HCT116 (cell line): Measurements from ENCODE around the gene GNB1. TPM values are rescaled to one million over a fixed set of nuclear protein-coding genes. Genes with fewer than 3 reads are reported as not detected.

Source experiments
- ATAC-seq: fragments of 200-7000 bp; cut with Tn5 transposase; 2 replicates; pipeline ENCODE4 v1.9.1; 2020; ENCODE audit warnings: mild to moderate bottlenecking, moderate library complexity
- BruUV-seq: library from RNA; stranded (reverse); fragments of 400-500 nt; replicated peaks from 2 replicates; lab custom pipeline; 2021; lab: Mats Ljungman, UMichigan
- CTCF ChIA-PET: fragments of 300-600 bp; sonication (Branson Sonifier 250); formaldehyde crosslinking; loops from one replicate; lab custom pipeline; 2021; ENCODE audit warnings: antibody characterized with exemption; lab: Charles Lee
- POLR2A ChIA-PET: fragments of 300-600, 350-600 bp; sonication (Branson Sonifier 250); formaldehyde crosslinking; loops from one replicate; lab custom pipeline; 2021; ENCODE audit warnings: antibody characterized with exemption; lab: Charles Lee
- RAD21 ChIA-PET, 2 experiments: fragments of 300-600 bp; sonication (Branson Sonifier 250); formaldehyde crosslinking; loops; one replicate each; lab custom pipeline; 2023; ENCODE audit warnings: low total read pairs in 2 of 2; ENCODE audit not compliant: uncharacterized antibody in 2 of 2, unreplicated experiment in 2 of 2, low non-redundant PET in 1 of 2; lab: Charles Lee
- DNase-seq: peaks from one replicate; pipeline ENCODE4 v3.0.0-alpha.2; 2010; ENCODE audit warnings: low read depth, low spot score
- H2AFZ ChIP-seq: fragments of 200-600 bp; shearing (Covaris generic), sonication (generic); 2 replicates; pipeline ENCODE4 v1.6.1; 2017; ENCODE audit warnings: low read depth, mixed run types, mixed read lengths, antibody characterized with exemption, low read length; ENCODE audit not compliant: poor library complexity, severe bottlenecking
- H3K27ac ChIP-seq: 2 replicates; pipeline ENCODE4 v1.5.1; 2012; ENCODE audit warnings: low read depth, low read length
- H3K27me3 ChIP-seq: fragments of 200-600 bp; sonication (generic); 2 replicates; pipeline ENCODE4 v1.6.1; 2016; ENCODE audit warnings: mixed run types, low read length, mixed read lengths; ENCODE audit not compliant: insufficient read depth
- H3K36me3 ChIP-seq, 2 experiments: fragments of 200-500 bp in 1 of 2; fragments of 200-600 bp in 1 of 2; sonication (Bioruptor generic) in 1 of 2; sonication (generic) in 1 of 2; 2 replicates each; pipeline versions ENCODE4 v1.5.1 to v1.6.1; 2014 to 2016; ENCODE audit warnings: low read length in 2 of 2, inconsistent platforms in 1 of 2, mixed read lengths in 1 of 2, mixed run types in 1 of 2; ENCODE audit not compliant: insufficient read depth in 2 of 2, control insufficient read depth in 1 of 2
- H3K4me1 ChIP-seq, 2 experiments: fragments of 200-600 bp in 1 of 2; sonication (generic) in 1 of 2; 2 replicates each; pipeline versions ENCODE4 v1.5.1 to v1.6.1; 2012 to 2017; ENCODE audit warnings: low read length in 2 of 2, inconsistent platforms in 1 of 2, mild to moderate bottlenecking in 1 of 2, mixed read lengths in 1 of 2, mixed run types in 1 of 2, moderate library complexity in 1 of 2; ENCODE audit not compliant: insufficient read depth in 2 of 2, control insufficient read depth in 1 of 2
- H3K4me2 ChIP-seq: fragments of 200-600 bp; sonication (generic); 2 replicates; pipeline ENCODE4 v1.6.1; 2017; ENCODE audit warnings: mixed run types, low read length, mixed read lengths
- H3K4me3 ChIP-seq, 2 experiments: fragments of 200-600 bp in 1 of 2; sonication (generic) in 1 of 2; replicated peaks in 1 of 2; 2 replicates each; pipeline ENCODE4 v1.5.1; 2011 to 2016; ENCODE audit warnings: low read length in 2 of 2, control low read depth in 1 of 2, low read depth in 1 of 2, mild to moderate bottlenecking in 1 of 2, mixed read lengths in 1 of 2, mixed run types in 1 of 2
- H3K79me2 ChIP-seq: fragments of 200-600 bp; sonication (generic); 2 replicates; pipeline ENCODE4 v1.6.1; 2017; ENCODE audit warnings: mild to moderate bottlenecking, mixed run types, low read length, moderate library complexity, mixed read lengths; ENCODE audit not compliant: insufficient read depth
- H3K9ac ChIP-seq: fragments of 200-600 bp; sonication (generic); 2 replicates; pipeline ENCODE4 v1.6.1; 2016; ENCODE audit warnings: low read length, mixed read lengths
- H3K9me2 ChIP-seq: fragments of 200-600 bp; sonication (generic), shearing (Covaris generic); 2 replicates; pipeline ENCODE4 v1.6.1; 2017; ENCODE audit warnings: mixed run types, mild to moderate bottlenecking, moderate library complexity; ENCODE audit not compliant: insufficient read depth
- H3K9me3 ChIP-seq, 2 experiments: fragments of 200-500 bp in 1 of 2; fragments of 200-600 bp in 1 of 2; sonication (Bioruptor generic) in 1 of 2; sonication (generic) in 1 of 2; 2 replicates each; pipeline ENCODE4 v1.6.1; 2014 to 2017; ENCODE audit warnings: low read length in 2 of 2, mixed read lengths in 2 of 2, inconsistent platforms in 1 of 2, low read depth in 1 of 2, mild to moderate bottlenecking in 1 of 2, mixed run types in 1 of 2, moderate library complexity in 1 of 2; ENCODE audit not compliant: control insufficient read depth in 1 of 2, insufficient read depth in 1 of 2
- H4K20me1 ChIP-seq: fragments of 200-600 bp; sonication (generic), shearing (Covaris generic); 2 replicates; pipeline ENCODE4 v1.6.1; 2017; ENCODE audit warnings: mixed run types, mild to moderate bottlenecking, moderate library complexity; ENCODE audit not compliant: insufficient read depth
- ATF3 ChIP-seq: IDR thresholded peaks from 2 replicates; pipeline ENCODE4 v1.6.1; 2012
- CBX3 ChIP-seq: IDR thresholded peaks from 2 replicates; pipeline ENCODE4 v1.6.1; 2012; ENCODE audit warnings: low read depth
- CTCF ChIP-seq, 3 experiments: fragments of 200-600 bp in 1 of 3; sonication (generic) in 1 of 3; IDR thresholded peaks in 2 of 3; conservative IDR thresholded peaks in 1 of 3; 2 replicates each; pipeline ENCODE4 v1.5.1; 2012 to 2017; ENCODE audit warnings: low read depth in 2 of 3, low read length in 2 of 3, antibody characterized with exemption in 1 of 3, borderline replicate concordance in 1 of 3, control low read depth in 1 of 3, mild to moderate bottlenecking in 1 of 3, mixed read lengths in 1 of 3, mixed run types in 1 of 3, moderate library complexity in 1 of 3; ENCODE audit not compliant: insufficient read depth in 1 of 3
- ELF1 ChIP-seq: IDR thresholded peaks from 2 replicates; pipeline ENCODE4 v1.6.1; 2012; ENCODE audit warnings: low read depth, borderline replicate concordance
- EZH2 ChIP-seq: fragments of 200-600 bp; sonication (generic); IDR thresholded peaks from 2 replicates; pipeline ENCODE4 v1.6.1; 2017; ENCODE audit warnings: antibody characterized with exemption, mixed run types
- EZH2phosphoT487 ChIP-seq: fragments of 200-600 bp; IDR thresholded peaks from 2 replicates; pipeline ENCODE4 v1.6.1; 2018; ENCODE audit warnings: antibody characterized with exemption, borderline replicate concordance
- FOSL1 ChIP-seq: IDR thresholded peaks from 2 replicates; pipeline ENCODE4 v1.6.1; 2012; ENCODE audit warnings: low read depth
- JUND ChIP-seq: IDR thresholded peaks from 2 replicates; pipeline ENCODE4 v1.6.1; 2012
- POLR2A ChIP-seq: IDR thresholded peaks from 2 replicates; pipeline ENCODE4 v1.7.0; 2011; ENCODE audit warnings: borderline replicate concordance; ENCODE audit not compliant: insufficient read depth, insufficient read length; ENCODE audit errors: extremely low read depth
- POLR2AphosphoS5 ChIP-seq: IDR thresholded peaks from 2 replicates; pipeline ENCODE4 v1.6.1; 2011; ENCODE audit warnings: mild to moderate bottlenecking, low read depth, low read length, moderate library complexity
- RAD21 ChIP-seq: IDR thresholded peaks from 2 replicates; pipeline ENCODE4 v1.6.1; 2012; ENCODE audit warnings: low read depth, mild to moderate bottlenecking
- REST ChIP-seq: IDR thresholded peaks from 2 replicates; pipeline ENCODE4 v1.6.1; 2012; ENCODE audit warnings: low read depth
- SIN3A ChIP-seq: IDR thresholded peaks from 2 replicates; pipeline ENCODE4 v1.6.1; 2012; ENCODE audit warnings: low read depth
- TCF7L2 ChIP-seq: IDR thresholded peaks from 2 replicates; pipeline ENCODE4 v1.7.0; 2011; ENCODE audit warnings: borderline replicate concordance, inconsistent platforms; ENCODE audit not compliant: insufficient read depth, insufficient read length; ENCODE audit errors: extremely low read depth
- YY1 ChIP-seq: IDR thresholded peaks from 2 replicates; pipeline ENCODE4 v1.6.1; 2011; ENCODE audit warnings: low read length, low read depth, moderate library complexity, mild to moderate bottlenecking; ENCODE audit not compliant: insufficient replicate concordance; ENCODE audit errors: extremely low read depth
- ZFX ChIP-seq: fragments of 450-650 bp; IDR thresholded peaks from 2 replicates; pipeline ENCODE4 v1.6.1; 2017
- ZNF274 ChIP-seq: fragments of 200-500 bp; sonication (Bioruptor generic); IDR thresholded peaks from 2 replicates; pipeline ENCODE4 v1.6.1; 2014; ENCODE audit warnings: mild to moderate bottlenecking, low read depth, low read length, inconsistent platforms
- intact Hi-C: fragments of 100-400 bp; cut with micrococcal nuclease; formaldehyde crosslinking; loops from 2 replicates; pipeline ENCODE4 v1.10.0; 2022
- total RNA-seq: library from RNA; stranded (reverse); gene quantifications from one replicate; pipeline ENCODE4 v1.2.1, GENCODE V29; 2021; ENCODE audit not compliant: unreplicated experiment

The GNB1 gene
- total RNA-seq, 1 experiment from 2014 or later: 371 TPM

- Histone ChIP-seq H3K9me2 (no peaks in the 10 kb centered on the region), H3K9ac (peak overlapping the region; percentile 87), H3K27ac (peak overlapping the region; percentile 99; the same call in 1 of the 2 replicates), H3K4me2 (peak overlapping the region; percentile 89), H4K20me1 (no peaks in the 10 kb centered on the region; the same call in 1 of the 2 replicates), H3K79me2 (peaks cover 62% of the 10 kb centered on the region), H3K4me1 (peaks cover 17 to 39% of the 10 kb centered on the region in 2 experiments; a peak in 3 of 4 replicates), H3K4me3 (peak overlapping the region; percentile 71 to 91), H3K36me3 (peaks cover 2 to 18% of the 10 kb centered on the region in 2 experiments; a peak in 2 of 4 replicates), H2AFZ (no peak overlapping the region), H3K27me3 (no peaks in the 10 kb centered on the region), H3K9me3 (no peaks in the 10 kb centered on the region)
- BruUV-seq: TSS peak; percentile 60
- DNase-seq (no peak), ATAC-seq (no peak)
- intact Hi-C loops: no loop called here
- ChIA-PET RAD21 (interaction anchor here in 1 of 2 experiments (0.5 kb wide), 1 partner anchor 132 kb away, joined by 3 read pairs; no protein-coding TSS in a partner anchor), POLR2A (interaction anchor here (0.7 to 1.3 kb wide), 2 partner anchors 10 to 207 kb away, joined by 3 read pairs; no protein-coding TSS in a partner anchor), CTCF (no interaction called here)
- TF ChIP-seq FOSL1 (no peak), TCF7L2 (no peak), ZFX (no peak), SIN3A (no peak), CBX3 (no peak), YY1 (no peak), POLR2A (no peak), EZH2 (no peak), EZH2phosphoT487 (no peak), CTCF (IDR thresholded peaks at IDR 0.05 in 2 of 3, conservative IDR thresholded peaks at IDR 0.05 in 1 of 3; ENCODE audit: borderline replicate concordance in 1 of 3, insufficient read depth in 1 of 3, low read depth in 2 of 3, low read length in 2 of 3) (no peak), POLR2AphosphoS5 (no peak), ATF3 (no peak), JUND (no peak), ELF1 (no peak), REST (no peak), RAD21 (no peak), ZNF274 (no peak)
These were observed 114.0 kb downstream of the GNB1 start for GRCh38 chr1:1776672-1777582.
